GM10266 (cell line): ENCODE data around the gene F2RL3.

Source experiments
- DNase-seq: peaks from one replicate; pipeline ENCODE4 v3.0.0; 2012; ENCODE audit errors: extremely low spot score
- TF ChIP-seq, protein P1 (sequence below): IDR thresholded peaks from 2 replicates; pipeline ENCODE4 v1.5.1; 2012; ENCODE audit warnings: mild to moderate bottlenecking, low read depth; ENCODE audit not compliant: control insufficient read depth, insufficient read depth; ENCODE audit errors: missing control alignments

The F2RL3 gene

DNA sequence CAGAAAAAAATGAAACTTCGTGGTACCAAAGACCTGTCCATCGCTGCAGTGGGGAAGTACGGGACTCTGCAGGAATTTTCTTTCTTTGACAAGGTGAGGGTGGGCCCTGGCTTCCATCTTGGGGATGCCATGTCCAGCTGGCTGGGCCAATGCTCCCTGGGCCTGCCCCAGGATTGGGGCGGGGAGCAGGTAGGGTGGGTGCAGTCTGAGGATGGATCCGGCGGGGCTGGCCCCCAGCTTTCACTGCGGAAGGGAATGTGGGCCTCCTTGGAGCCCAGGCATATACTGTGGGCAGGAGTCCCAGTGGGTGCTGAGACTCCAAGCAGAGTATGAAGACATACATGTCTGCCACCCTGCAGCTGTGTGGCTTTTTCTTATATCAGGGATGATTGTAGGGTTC lies 35.7 kb upstream of the F2RL3 start:
- TF ChIP-seq, protein P1, sequence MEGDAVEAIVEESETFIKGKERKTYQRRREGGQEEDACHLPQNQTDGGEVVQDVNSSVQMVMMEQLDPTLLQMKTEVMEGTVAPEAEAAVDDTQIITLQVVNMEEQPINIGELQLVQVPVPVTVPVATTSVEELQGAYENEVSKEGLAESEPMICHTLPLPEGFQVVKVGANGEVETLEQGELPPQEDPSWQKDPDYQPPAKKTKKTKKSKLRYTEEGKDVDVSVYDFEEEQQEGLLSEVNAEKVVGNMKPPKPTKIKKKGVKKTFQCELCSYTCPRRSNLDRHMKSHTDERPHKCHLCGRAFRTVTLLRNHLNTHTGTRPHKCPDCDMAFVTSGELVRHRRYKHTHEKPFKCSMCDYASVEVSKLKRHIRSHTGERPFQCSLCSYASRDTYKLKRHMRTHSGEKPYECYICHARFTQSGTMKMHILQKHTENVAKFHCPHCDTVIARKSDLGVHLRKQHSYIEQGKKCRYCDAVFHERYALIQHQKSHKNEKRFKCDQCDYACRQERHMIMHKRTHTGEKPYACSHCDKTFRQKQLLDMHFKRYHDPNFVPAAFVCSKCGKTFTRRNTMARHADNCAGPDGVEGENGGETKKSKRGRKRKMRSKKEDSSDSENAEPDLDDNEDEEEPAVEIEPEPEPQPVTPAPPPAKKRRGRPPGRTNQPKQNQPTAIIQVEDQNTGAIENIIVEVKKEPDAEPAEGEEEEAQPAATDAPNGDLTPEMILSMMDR = no peak

DNA sequence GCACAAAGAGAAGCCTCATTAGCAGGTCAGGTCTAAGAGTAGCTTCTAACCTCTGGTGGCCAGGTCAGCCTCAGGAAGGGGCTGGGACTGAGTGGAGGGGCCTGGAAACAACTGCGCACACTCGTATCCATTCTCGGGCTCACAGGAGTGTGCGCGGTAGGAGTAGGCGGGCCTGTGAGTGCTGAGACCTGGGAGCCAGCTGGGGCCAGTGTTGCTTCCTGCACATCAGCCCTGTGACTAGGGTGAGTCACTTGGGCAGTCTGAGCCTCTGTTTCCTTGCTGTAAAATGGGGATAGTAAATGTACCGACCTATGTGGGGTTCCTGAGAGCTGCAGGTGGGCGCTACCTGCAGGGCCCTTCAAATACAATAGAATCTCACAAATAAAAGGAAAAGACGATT lies 32.7 kb upstream of the F2RL3 start:
- TF ChIP-seq, protein P1 = no peak

More for the DNA sequence above, 35.7 kb upstream of the F2RL3 start:
- no peak for DNase-seq

DNA sequence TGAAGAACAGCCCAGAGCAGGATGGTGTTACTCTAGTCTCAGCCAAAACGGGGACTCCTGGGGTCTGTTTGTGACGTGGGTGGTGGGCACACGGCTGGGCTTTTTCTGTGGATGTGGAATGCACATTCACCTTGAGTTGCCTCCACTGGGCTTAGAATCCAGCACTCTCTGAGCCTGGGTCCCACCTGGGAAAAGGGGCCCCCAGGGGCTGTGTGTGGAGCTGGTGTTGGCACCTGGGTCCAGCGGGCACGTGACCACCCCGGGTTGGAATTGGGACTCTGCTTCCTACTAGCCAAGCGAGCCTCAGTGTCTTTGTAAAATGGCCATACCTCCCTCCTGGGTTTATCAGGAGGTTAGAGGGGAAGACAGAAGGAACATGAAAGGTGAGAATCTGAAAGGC lies 29.2 kb upstream of the F2RL3 start:
- DNase-seq = no peak
- TF ChIP-seq, protein P1 = no peak

More for the DNA sequence above, 32.7 kb upstream of the F2RL3 start:
- DNase-seq = no peak

DNA sequence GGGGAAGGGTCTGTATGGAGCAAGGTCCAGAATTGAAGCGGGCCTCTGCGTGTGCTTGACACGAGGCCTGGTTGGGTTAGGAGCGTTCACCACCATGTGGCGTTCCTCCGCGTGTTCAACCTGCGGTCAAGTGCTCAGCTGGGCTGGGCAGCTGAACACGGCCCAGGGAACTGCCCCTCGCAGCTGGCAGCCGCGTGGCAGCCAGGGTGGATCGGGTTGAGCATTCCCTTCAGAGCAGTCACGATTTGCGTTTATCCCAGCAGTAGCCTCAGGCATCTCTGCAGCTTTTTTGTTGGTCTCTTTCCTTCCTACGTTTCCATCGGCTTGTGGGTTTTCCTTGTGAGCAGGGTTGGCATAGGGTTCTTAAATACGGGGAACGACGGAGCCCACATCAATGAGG lies 28.7 kb upstream of the F2RL3 start:
- TF ChIP-seq, protein P1 = no peak
- no peak for DNase-seq

DNA sequence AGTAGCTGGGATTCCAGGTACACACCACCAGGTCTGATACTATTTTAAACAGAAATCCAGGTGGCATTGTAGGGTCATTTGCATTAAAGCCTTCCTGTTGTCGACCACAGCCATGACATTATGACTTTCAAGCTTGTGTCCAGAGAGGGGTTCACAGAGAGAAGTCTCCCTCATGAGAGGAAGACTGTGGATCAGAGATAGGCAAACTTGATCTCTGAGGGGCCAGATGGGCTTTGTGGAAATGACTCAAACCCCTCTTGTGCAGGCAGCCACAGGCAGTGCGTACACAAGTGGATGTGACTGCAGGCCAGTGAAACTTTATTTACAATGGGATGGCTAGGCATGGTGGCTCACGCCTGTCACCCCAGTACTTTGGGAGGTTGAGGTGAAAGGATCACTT lies 27.8 kb upstream of the F2RL3 start:
- DNase-seq = no peak
- TF ChIP-seq, protein P1 = no peak

DNA sequence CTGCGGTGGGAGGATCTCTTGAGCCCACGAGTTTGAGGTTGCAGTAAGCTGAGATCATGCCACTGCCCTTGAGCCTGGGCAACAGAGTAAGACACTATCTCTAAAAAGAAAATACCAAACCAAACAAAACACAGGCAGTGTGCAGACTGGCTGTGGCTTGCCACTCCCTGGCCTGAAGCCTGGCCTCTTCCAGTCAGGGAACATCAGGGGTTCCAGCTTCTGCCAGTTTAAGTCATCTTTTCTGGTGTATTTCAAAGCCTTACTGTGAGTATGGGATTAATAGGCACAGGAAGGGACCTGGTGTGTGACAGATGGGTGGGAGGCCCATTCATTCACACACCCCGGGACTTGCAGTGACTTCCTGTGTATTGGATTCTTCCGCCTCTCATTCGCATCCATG lies 27.0 kb upstream of the F2RL3 start:
- TF ChIP-seq, protein P1 = no peak
- no peak for DNase-seq

DNA sequence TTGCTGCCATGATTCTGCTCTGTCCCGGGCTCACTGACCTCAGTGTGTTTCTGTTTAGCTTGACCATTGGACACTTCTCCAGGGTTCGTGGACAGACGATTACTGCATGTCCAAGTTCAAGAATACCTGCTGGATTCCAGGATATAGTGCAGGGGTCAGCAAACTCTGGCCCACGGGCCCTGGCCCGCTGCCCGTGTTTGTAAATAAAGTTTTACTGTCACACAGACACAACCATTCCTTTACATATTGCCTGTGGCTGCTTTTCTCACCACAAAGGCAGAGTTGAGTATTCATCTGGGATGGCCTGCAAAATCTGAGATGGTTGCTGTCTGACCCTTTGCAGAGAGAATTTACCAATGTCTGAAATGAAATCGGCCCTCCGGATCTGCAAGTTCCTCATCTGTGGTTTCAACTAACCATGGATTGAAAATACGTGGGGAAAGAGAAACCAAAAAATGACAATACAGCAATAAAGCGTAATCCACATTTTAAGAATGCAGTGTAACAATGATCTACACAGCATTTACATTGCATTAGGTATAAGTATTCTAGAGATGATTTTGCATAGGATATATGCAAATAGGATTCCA lies 25.9 kb upstream of the F2RL3 start:
- TF ChIP-seq, protein P1 = no peak
- no peak for DNase-seq
